ENCODE data around the gene PES1. TPM values are rescaled to one million over a fixed set of nuclear protein-coding genes. Genes with fewer than 3 reads are reported as not detected.
A peak's percentile ranks its signal among the peaks of the same experiment; 100 is the strongest.

PES1 gene
- total RNA-seq, 3 donors from 2014 or later, result 45.3 to 65.1 (median 56.4) TPM

- peaks cover 48% of the 10 kb centered on the region for H3K36me3 ChIP-seq
- no peak for DNase-seq (ENCODE audit: low spot score in 2 of 2)
- no peak for TF ChIP-seq POLR2A (IDR thresholded peaks at IDR 0.05)
- no peak for TF ChIP-seq POLR2AphosphoS5 (IDR thresholded peaks at IDR 0.05)
- TF ChIP-seq, protein P1, sequence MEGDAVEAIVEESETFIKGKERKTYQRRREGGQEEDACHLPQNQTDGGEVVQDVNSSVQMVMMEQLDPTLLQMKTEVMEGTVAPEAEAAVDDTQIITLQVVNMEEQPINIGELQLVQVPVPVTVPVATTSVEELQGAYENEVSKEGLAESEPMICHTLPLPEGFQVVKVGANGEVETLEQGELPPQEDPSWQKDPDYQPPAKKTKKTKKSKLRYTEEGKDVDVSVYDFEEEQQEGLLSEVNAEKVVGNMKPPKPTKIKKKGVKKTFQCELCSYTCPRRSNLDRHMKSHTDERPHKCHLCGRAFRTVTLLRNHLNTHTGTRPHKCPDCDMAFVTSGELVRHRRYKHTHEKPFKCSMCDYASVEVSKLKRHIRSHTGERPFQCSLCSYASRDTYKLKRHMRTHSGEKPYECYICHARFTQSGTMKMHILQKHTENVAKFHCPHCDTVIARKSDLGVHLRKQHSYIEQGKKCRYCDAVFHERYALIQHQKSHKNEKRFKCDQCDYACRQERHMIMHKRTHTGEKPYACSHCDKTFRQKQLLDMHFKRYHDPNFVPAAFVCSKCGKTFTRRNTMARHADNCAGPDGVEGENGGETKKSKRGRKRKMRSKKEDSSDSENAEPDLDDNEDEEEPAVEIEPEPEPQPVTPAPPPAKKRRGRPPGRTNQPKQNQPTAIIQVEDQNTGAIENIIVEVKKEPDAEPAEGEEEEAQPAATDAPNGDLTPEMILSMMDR (IDR thresholded peaks at IDR 0.05), result no peak
- H3K4me3 ChIP-seq, result no peak overlapping the region
- H3K27ac ChIP-seq, result no peak overlapping the region
- no peaks in the 10 kb centered on the region for H3K9me3 ChIP-seq
- H3K27me3 ChIP-seq, result no peaks in the 10 kb centered on the region
- no peaks in the 10 kb centered on the region for H3K4me1 ChIP-seq
- intact Hi-C loops (cut with DNase I; ENCODE audit: low total_unique reads), result no loop called here
Observed at GRCh38 chr22:30582788-30583545, 8.7 kb downstream of the PES1 start.

- DNase-seq (ENCODE audit: low spot score in 2 of 2), result no peak
- peaks cover 43% of the 10 kb centered on the region for H3K36me3 ChIP-seq
- no peak overlapping the region for H3K4me3 ChIP-seq
- intact Hi-C loops (cut with DNase I; ENCODE audit: low total_unique reads), result no loop called here
- no peak overlapping the region for H3K27ac ChIP-seq
- TF ChIP-seq, protein P1 (IDR thresholded peaks at IDR 0.05), result no peak
- no peak for TF ChIP-seq POLR2A (IDR thresholded peaks at IDR 0.05)
- no peak for TF ChIP-seq POLR2AphosphoS5 (IDR thresholded peaks at IDR 0.05)
- H3K9me3 ChIP-seq, result no peaks in the 10 kb centered on the region
- H3K4me1 ChIP-seq, result no peaks in the 10 kb centered on the region
- H3K27me3 ChIP-seq, result no peaks in the 10 kb centered on the region
Observed at GRCh38 chr22:30582051-30582450, 9.7 kb downstream of the PES1 start.

DNA sequence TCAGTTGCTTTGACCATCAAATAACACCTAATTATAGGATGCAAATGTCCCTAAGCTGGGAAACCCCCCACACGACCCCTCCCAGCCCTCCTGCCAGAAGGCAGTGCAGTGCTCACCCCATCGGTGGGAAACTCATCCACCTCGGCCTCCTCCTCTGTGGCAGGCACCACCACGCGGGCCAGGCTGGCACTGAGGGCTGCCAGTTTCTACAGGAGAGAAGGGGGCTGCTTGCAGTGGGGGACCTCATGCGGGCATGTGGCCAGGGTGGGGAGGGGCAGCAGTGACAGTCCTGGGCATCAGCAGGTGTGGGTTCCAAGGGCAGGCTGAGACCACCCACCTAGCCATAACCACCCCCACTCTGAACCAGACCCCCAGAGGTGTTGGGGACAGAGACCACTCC, 10.8 kb downstream of the PES1 start:
- intact Hi-C loops (cut with DNase I; ENCODE audit: low total_unique reads), result no loop called here

GRCh38 chr22:30578481-30578880, 13.2 kb downstream of the PES1 start:
- intact Hi-C loops (cut with DNase I; ENCODE audit: low total_unique reads), result no loop called here
- H3K9me3 ChIP-seq, result no peaks in the 10 kb centered on the region

More for the DNA sequence above, 10.8 kb downstream of the PES1 start:
- H3K4me3 ChIP-seq, result no peak overlapping the region
- DNase-seq (ENCODE audit: low spot score in 2 of 2), result no peak
- no peaks in the 10 kb centered on the region for H3K27me3 ChIP-seq
- H3K9me3 ChIP-seq, result no peaks in the 10 kb centered on the region
- no peak for TF ChIP-seq POLR2AphosphoS5 (IDR thresholded peaks at IDR 0.05)
- no peak for TF ChIP-seq POLR2A (IDR thresholded peaks at IDR 0.05)
- TF ChIP-seq, protein P1 (IDR thresholded peaks at IDR 0.05), result no peak
- no peak overlapping the region for H3K27ac ChIP-seq
- H3K36me3 ChIP-seq, result peaks cover 40% of the 10 kb centered on the region
- H3K4me1 ChIP-seq, result no peaks in the 10 kb centered on the region

GRCh38 chr22:30575859-30576258, 15.9 kb downstream of the PES1 start:
- TF ChIP-seq POLR2A (IDR thresholded peaks at IDR 0.05) (no peak), POLR2AphosphoS5 (IDR thresholded peaks at IDR 0.05) (no peak)
- TF ChIP-seq, protein P1 (IDR thresholded peaks at IDR 0.05), result no peak
- intact Hi-C loops (cut with DNase I; ENCODE audit: low total_unique reads), result loop anchor here (1.0 kb wide), 1 partner anchor 18 kb away; no protein-coding TSS in a partner anchor
- H3K9me3 ChIP-seq, result no peaks in the 10 kb centered on the region
- H3K36me3 ChIP-seq, result peaks cover 31% of the 10 kb centered on the region
- H3K27ac ChIP-seq, result peak overlapping the region; percentile 21 to 69
- no peaks in the 10 kb centered on the region for H3K27me3 ChIP-seq
- DNase-seq (ENCODE audit: low spot score in 2 of 2), result peak in 1 of 2 donors; percentile 23
- no peaks in the 10 kb centered on the region for H3K4me1 ChIP-seq
- H3K4me3 ChIP-seq, result no peak overlapping the region

More at GRCh38 chr22:30578481-30578880, 13.2 kb downstream of the PES1 start:
- Histone ChIP-seq H3K27me3 (no peaks in the 10 kb centered on the region), H3K36me3 (peaks cover 40% of the 10 kb centered on the region), H3K4me1 (no peaks in the 10 kb centered on the region), H3K27ac (no peak overlapping the region), H3K4me3 (no peak overlapping the region)
- TF ChIP-seq POLR2A (IDR thresholded peaks at IDR 0.05) (no peak), POLR2AphosphoS5 (IDR thresholded peaks at IDR 0.05) (no peak)
- TF ChIP-seq, protein P1 (IDR thresholded peaks at IDR 0.05), result no peak
- DNase-seq (ENCODE audit: low spot score in 2 of 2), result no peak
